AG09319 (cell line): Measurements from ENCODE around the gene HOXA4.
A peak's percentile ranks its signal among the peaks of the same experiment; 100 is the strongest.

Experiments
- DNase-seq: peaks from one replicate; pipeline ENCODE4 v3.0.0-alpha.2; 2010; ENCODE audit warnings: low read depth; ENCODE audit errors: extremely low read depth
- TF ChIP-seq, protein P1 (sequence below): IDR thresholded peaks from 2 replicates; pipeline ENCODE4 v1.5.1; 2011; ENCODE audit warnings: low read depth, mild to moderate bottlenecking, inconsistent platforms, low read length, moderate library complexity

Gene HOXA4

GRCh38 chr7:27098578-27099451 lies 31.7 kb downstream of the HOXA4 start:
- TF ChIP-seq, protein P1, sequence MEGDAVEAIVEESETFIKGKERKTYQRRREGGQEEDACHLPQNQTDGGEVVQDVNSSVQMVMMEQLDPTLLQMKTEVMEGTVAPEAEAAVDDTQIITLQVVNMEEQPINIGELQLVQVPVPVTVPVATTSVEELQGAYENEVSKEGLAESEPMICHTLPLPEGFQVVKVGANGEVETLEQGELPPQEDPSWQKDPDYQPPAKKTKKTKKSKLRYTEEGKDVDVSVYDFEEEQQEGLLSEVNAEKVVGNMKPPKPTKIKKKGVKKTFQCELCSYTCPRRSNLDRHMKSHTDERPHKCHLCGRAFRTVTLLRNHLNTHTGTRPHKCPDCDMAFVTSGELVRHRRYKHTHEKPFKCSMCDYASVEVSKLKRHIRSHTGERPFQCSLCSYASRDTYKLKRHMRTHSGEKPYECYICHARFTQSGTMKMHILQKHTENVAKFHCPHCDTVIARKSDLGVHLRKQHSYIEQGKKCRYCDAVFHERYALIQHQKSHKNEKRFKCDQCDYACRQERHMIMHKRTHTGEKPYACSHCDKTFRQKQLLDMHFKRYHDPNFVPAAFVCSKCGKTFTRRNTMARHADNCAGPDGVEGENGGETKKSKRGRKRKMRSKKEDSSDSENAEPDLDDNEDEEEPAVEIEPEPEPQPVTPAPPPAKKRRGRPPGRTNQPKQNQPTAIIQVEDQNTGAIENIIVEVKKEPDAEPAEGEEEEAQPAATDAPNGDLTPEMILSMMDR = no peak
- DNase-seq = no peak

GRCh38 chr7:27097686-27098577 lies 32.6 kb downstream of the HOXA4 start:
- no peak for DNase-seq
- TF ChIP-seq, protein P1 = no peak

DNA sequence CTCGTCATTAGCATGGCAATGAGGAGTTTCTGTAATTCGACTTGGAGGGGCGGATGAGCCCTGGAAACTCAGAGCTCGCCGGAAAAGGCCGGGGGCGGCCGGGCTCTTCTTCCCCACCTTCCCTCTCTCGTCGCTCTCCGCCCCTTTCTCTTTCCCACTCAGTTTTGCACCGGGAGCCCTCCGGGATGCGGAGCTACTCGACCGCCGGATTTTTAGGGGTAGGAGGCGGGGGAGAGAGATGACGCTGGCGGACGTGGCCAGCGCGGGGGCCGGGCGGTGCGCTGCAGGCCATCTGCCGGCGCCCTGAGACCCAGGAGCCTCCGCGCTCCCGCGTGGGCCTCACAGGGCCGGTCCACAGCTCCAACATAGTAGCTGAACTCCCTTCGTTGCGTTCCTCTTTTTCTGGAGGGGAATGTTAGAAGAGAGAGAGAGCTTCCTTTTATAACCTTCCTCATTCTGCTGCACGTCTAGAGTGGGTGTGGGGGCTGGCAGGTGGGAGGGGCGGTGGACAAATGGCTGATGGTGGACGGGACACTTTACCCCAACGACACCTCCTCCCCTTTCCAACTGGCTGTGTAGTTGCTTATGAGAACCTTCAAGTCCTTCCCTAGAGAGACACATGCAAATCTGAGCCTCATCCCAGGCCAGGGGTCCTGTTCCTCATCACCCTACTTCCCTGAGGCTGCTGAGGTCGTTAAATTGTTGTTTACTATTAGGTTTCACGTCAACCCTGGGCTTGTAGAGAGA lies 33.6 kb downstream of the HOXA4 start:
- TF ChIP-seq, protein P1 = no peak
- DNase-seq = no peak

DNA sequence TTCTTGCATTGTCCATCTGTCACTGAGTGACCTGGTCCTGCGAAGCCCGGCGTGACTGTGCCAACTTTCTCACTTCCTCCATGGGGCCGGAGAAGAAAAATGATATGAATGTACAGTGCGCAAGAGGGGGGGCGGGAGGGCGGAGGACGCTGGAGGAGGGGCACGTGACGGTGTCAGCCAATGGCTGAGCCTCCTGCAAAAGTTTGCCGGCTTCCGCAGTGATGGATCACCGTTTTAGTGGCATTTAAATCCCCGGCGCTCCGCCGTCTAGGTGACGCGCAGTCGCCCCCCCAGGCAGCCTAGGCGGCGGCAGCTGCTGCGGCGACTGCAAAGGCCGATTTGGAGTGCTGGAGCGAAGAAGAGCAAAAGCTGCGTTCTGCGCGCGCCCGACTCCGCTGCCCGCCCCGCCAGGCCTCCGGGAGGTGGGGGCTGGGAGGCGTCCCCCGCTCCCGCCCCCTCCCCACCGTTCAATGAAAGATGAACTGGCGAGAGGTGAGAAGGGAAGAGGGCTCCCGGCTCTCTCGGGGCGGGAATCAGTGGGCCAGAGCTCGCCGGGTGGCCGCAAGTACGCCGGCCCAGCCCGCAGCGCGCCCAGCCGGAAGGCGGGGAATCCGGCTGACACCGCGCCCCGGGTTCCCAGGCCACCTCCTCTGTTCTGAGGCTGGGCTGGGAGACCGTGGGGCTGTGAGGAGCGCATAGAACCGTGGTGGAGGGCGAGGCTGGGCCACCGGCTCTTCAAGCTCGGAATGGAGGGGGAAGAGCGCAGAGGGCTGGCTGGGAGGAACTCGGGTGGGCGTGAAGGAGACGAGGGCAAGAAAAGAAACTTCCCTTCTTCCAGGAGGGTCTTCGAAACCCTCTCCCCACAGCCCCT lies 34.4 kb downstream of the HOXA4 start, which contains the start of gene HOXA1:
TSS of gene HOXA1 (minus strand) at position 104 of the 871 bp plus-strand sequence. CDS start at position 16, 88 bp downstream.
- peak; percentile 16 for DNase-seq
- TF ChIP-seq, protein P1 = no peak

- DNase-seq = no peak
- TF ChIP-seq, protein P1 = no peak
Observed at GRCh38 chr7:27095050-27095896, 35.3 kb downstream of the HOXA4 start.
